Glomerular endothelial cell (primary cell): ENCODE results near the gene NANOS3. TPM values are rescaled to one million over a fixed set of nuclear protein-coding genes. Genes with fewer than 3 reads are reported as not detected.

Experiments
- DNase-seq: peaks from one replicate; pipeline ENCODE4 v3.0.0-alpha.2; 2011; ENCODE audit warnings: low read depth, low spot score; ENCODE audit errors: extremely low read depth
- total RNA-seq: library from RNA; depleted of rRNA; stranded (reverse); fragments of >200 nt; gene quantifications from 2 replicates; pipeline ENCODE4 v1.2.3, GENCODE V29; 2015

Gene NANOS3
- total RNA-seq, 1 donor from 2014 or later: 1.6 TPM

- no peak for DNase-seq
Measured at GRCh38 chr19:13882836-13883235, 5.9 kb downstream of the NANOS3 start.

GRCh38 chr19:13883516-13884064 is 6.7 kb downstream of the NANOS3 start:
- no peak for DNase-seq

DNA sequence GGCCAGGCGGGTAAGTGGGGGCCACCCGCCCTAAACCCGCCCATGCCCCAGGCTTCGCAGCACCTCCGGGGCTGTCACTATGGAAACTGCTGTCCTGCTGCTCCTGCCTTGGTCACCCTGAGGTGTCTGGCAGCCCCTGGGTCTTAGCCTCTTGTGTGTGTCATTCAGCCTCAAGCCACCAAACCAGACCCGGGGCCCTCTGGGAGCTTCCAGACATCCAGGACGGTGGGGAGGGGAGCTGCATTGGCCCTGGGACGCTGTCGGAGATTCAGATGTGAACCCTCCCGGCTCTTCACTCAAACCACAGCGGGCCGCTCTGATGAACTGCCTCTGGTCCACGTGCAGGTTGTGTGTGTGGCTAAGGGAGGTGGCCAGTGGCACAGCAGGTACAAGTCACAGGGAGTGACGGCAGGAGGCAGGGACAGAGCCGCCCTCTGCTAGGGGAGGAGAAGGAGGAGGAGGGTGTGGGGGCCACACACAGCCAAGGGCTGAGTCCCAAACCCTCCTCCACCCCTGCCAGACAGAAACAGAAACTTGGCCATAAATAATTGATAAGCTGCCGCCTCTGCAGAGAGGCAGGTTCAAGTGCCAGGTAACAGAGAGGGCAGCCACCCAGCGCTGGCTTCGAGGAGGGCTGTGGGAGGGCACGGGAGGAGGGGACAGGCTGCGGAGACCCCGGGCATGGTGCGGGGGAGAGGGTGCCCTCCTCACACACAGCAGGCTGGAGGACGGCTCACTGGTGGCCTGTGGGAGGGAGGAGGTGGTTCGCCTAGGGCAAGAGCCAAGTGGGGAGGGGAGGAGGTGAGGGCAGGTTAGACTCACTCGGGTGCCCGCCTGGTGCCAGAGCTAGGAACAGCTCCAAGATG is 8.0 kb downstream of the NANOS3 start:
- no peak for DNase-seq

- DNase-seq: no peak
Measured at GRCh38 chr19:13885826-13886365, 9.0 kb downstream of the NANOS3 start.

GRCh38 chr19:13887018-13887436 is 10.1 kb downstream of the NANOS3 start:
- no peak for DNase-seq

GRCh38 chr19:13887517-13887916 is 10.6 kb downstream of the NANOS3 start:
- no peak for DNase-seq

DNA sequence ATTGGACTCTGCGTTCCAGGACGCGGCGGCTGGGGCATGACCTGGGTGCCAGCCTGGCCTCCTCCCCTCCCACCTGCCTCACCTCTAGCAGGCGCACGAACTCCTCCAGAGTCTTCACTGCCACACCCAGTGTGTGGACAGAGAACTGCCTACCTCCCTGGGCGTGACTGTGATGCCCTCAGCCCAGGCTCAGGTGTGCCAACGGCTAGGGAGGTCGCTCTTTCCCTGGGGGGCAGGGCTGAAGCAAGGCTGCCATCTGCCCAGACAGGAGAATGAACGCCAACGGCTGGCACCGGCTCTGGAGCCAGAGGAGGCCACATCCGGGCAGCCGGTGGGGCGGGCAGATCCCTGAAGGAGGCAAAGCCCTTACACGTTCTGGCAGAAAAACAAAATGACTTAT is 11.3 kb downstream of the NANOS3 start:
- no peak for DNase-seq

DNA sequence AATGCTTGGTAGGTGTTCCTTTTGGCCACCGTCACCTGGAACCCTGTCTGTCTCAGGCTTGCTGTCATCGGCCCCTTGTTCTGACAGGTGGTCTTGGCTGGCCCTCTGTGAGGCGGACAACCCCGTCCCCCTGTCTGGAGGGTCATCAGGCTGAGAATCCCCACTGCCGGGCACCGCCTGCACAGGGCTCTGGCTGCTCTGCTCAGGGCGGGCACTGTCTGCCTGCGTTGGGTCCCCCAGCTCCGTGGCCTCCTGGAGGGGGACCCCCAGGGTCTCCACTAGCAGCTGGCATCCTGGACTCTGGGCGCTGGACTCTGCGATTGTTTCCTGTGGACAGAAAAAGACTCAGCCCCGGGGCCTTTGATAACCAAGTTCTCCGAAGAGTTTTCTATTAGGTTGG is 13.2 kb downstream of the NANOS3 start:
- no peak for DNase-seq

DNA sequence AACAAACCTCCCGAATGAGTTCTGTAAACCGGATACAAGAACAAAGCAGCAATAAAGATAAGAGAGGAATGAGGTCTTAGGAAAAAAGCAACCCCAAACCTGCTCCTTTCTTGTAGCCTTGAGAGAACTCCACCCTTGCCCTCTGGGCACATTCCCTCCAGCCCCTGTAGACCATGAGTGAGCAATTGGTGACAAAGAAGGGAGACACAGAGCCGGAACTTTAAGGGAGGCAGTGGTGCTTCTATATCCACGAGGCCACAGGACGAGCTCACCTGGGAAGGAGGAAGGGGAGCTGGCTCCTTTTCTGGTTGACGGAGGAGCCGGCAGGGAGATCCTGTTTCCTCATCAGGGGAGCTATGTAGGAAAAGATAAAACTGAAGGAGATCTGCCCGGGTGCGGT is 15.9 kb downstream of the NANOS3 start:
- DNase-seq: no peak

GRCh38 chr19:13894552-13894951 is 17.6 kb downstream of the NANOS3 start:
- DNase-seq: no peak

DNA sequence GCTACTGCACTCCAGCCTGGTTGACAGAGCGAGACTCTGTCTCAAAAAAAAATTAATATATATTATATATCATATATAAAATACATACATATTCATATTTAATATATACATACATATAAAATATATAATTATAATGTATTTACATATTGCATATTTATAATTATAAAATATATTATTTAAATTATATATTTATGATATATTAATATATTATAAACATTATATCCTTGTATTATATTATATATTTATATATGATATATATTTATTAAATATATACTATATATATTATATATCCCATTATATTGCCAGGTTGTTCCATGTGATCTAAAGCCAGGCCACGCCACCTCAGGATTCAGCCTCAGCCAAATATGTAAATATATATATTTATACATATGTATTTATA is 19.3 kb downstream of the NANOS3 start:
- no peak for DNase-seq

DNA sequence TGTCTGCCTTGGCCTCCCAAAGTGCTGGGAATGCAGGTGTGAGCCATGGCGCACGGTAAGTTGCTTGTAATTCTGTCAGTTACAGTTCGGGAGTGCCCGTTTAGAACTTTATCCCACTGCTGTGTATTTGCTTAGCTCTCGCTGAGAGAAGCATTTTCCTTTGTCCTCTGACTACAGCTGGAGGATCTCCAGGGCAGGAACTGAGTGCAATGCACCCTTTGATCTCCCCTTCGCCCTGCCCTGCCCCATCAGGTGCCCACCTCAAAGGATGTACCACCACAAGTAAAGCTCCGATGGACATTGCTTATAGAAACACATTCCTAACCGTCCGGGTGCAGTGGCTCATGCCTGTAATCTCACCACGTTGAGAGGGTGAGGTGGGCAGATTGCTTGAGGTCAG is 22.5 kb downstream of the NANOS3 start:
- DNase-seq: no peak

- no peak for DNase-seq
Measured at GRCh38 chr19:13899912-13900584, 23.1 kb downstream of the NANOS3 start.

DNA sequence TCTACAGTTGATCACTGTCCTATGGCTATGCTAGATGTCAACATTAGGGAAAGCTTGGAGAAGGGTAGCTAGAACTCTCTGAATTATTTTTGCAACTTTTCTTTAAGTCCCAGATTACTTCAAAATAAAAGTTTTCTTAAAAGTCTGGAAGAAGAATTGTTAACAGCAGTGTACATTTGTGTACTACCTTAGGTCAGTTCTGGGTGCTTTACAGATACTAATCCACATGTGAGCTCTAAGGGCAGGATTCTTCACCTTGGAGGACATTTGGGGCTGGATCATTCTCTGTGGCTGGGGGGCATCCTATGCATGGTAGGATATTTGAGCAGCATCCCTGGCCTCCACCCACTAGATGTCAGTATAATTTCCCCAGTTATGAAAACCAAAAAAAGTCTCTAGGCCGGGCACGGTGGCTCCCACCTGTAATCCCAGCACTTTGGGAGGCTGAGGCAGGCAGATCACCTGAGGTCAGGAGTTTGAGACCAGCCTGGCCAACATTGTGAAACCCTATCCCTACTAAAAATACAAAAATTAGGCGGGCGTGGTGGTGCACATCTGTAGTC is 26.1 kb downstream of the NANOS3 start:
- no peak for DNase-seq

GRCh38 chr19:13905634-13906520 is 28.9 kb downstream of the NANOS3 start, which contains the start of the genes BRME1 and CC2D1A:
Gene BRME1, minus strand, starts transcription at chr19:13906117. Its CDS starts 1,225 bp downstream, at chr19:13904892.
Gene CC2D1A, plus strand, starts transcription at chr19:13906201. Its CDS starts 241 bp downstream, at chr19:13906442.
- no peak for DNase-seq

DNA sequence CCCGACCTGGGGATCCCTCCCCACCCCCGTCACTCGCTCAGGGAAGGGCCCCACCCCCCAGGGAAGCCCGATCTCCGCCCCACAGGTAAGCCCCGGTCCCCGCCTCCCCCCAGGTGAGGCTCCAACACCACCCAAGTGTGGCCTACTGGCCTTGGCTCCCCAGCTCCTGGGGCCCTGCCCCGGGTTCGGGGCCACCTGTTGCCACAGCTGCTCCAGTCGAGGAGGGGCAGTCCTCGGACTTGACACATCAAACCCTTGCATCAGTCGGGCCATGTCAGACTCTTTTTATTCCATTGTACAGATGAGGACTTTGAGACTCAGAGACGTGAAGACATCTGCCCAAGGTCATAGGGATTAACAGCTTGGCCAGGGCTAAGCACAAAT is 29.6 kb downstream of the NANOS3 start:
- DNase-seq: no peak

DNA sequence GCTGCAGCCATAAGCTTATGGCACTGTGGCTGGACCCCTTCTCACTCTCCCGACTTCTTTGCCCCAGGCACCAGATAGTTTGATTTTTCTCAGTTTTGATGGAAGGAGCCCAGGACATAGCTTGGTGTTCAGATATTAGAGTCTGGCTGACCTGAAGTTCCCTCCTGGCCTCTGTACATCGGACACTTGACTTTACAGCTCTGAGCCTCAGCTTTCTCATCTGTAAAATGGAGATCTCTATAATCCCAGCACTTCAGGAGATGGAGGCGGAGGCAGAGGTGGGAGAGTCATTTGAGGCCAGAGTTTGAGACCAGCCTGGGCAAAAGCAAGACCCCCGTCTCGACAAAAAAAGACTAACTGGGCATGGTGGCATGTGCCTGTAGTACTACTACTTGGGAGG is 30.0 kb downstream of the NANOS3 start:
- no peak for DNase-seq

- DNase-seq: no peak
Measured at GRCh38 chr19:13908674-13909073, 31.7 kb downstream of the NANOS3 start.

GRCh38 chr19:13909430-13909829 is 32.5 kb downstream of the NANOS3 start:
- no peak for DNase-seq

- DNase-seq: no peak
Measured at GRCh38 chr19:13913352-13913751, 36.4 kb downstream of the NANOS3 start.
